A549 treated with RU486 at 1 μM for 4 hours (cell line): ENCODE measurements around the gene DYNC2H1. TPM values are rescaled to one million over a fixed set of nuclear protein-coding genes. Genes with fewer than 3 reads are reported as not detected.

ENCODE experiments used
- total RNA-seq: library from RNA; stranded (reverse); fragments of 200-300 nt; extraction: Qiagen RNA extraction; gene quantifications from 5 replicates; pipeline ENCODE4 v1.2.3, GENCODE V29; 2022; ENCODE audit warnings: low read depth

DYNC2H1 gene
- 5.9 to 8.9 TPM (median 6.1 TPM) in 5 replicates for total RNA-seq

GRCh38 chr11:103108933-103109817 lies at the start of gene DYNC2H1:
Gene DYNC2H1, plus strand, starts transcription at chr11:103109426. Its CDS starts 149 bp downstream, at chr11:103109575.

GRCh38 chr11:103091801-103092524 lies 17.3 kb upstream of the DYNC2H1 start, which contains the start of gene DCUN1D5:
Gene DCUN1D5, minus strand, starts transcription at chr11:103092160. Its CDS starts 288 bp downstream, at chr11:103091872.

Other genes with a start within 250 kb of the DYNC2H1 start
- gene MMP12, start 234.4 kb upstream of the DYNC2H1 start, total RNA-seq = 0.08 TPM in 1 of 5 replicates, not detected in the others
- gene MMP13, start 153.7 kb upstream of the DYNC2H1 start, total RNA-seq = not detected in 5 replicates
- gene DCUN1D5, start 17.3 kb upstream of the DYNC2H1 start, total RNA-seq = 50.2 to 76.4 TPM (median 69.5 TPM) in 5 replicates